Measurements from ENCODE around the gene NAT16. TPM values are rescaled to one million over a fixed set of nuclear protein-coding genes. Genes with fewer than 3 reads are reported as not detected.
"Not testable (repeated sequence)": the region's sequence is repeated elsewhere in the genome, so short reads cannot be mapped to it uniquely, and the experiment has no call there.

The NAT16 gene
- total RNA-seq, 6 experiments from 2014 or later, result not detected

DNA sequence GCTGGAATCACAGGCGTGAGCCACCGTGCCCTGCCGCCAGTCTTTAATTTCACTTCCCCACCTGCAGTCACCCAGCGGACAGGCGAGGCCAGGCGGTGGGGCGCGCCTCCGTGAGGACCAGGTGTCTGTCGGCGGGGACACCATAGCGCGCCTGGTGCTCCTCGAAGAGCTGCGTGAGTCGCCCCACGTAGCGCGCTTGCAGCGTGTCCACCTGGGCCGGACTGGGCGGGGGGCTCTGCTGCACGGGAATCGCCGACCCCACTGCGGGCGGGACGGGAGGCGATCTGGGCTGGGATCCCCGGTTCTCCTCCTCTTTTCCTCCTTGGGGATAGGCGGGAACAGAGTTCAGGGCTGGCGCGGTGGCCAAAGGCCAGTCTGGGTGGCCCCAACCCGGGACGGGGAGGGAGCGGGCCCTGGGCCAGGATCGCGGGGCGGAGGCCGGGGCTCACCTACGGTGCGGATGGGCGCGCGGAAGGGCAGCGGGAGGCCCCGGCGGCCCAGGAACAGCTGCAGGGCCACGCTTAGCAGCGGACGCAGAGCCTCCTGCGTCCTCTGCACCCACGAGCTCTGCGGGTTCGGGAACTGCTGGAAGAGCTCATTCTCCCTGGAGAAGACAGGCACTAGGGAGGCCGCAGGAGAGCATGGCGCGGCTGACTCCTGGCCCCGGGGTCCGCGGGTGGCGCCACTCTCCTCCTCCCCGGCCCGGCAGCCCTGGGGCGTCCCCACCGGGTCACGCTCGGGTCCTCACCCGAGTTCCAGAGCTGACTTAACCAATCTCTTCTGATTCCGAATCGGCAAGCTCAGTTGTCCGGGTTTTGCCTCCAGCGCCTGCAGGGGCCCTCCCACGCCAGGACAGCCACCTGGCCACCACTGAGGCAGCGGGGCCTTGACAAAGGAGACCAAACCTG, 21.9 kb upstream of the NAT16 start:
- Mint-ChIP-seq H3K4me1 (ENCODE audit: low read depth) (no peaks in the 10 kb centered on the region), H3K36me3 (ENCODE audit: low read depth) (no peaks in the 10 kb centered on the region), H3K4me3 (no peak overlapping the region), H3K9me3 (no peaks in the 10 kb centered on the region), H3K27ac (no peak overlapping the region), H3K27me3 (ENCODE audit: insufficient read depth) (peaks cover 18% of the 10 kb centered on the region)
- DNase-seq, result no peak
- TF ChIP-seq, protein P1, sequence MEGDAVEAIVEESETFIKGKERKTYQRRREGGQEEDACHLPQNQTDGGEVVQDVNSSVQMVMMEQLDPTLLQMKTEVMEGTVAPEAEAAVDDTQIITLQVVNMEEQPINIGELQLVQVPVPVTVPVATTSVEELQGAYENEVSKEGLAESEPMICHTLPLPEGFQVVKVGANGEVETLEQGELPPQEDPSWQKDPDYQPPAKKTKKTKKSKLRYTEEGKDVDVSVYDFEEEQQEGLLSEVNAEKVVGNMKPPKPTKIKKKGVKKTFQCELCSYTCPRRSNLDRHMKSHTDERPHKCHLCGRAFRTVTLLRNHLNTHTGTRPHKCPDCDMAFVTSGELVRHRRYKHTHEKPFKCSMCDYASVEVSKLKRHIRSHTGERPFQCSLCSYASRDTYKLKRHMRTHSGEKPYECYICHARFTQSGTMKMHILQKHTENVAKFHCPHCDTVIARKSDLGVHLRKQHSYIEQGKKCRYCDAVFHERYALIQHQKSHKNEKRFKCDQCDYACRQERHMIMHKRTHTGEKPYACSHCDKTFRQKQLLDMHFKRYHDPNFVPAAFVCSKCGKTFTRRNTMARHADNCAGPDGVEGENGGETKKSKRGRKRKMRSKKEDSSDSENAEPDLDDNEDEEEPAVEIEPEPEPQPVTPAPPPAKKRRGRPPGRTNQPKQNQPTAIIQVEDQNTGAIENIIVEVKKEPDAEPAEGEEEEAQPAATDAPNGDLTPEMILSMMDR (IDR thresholded peaks at IDR 0.05), result no peak

DNA sequence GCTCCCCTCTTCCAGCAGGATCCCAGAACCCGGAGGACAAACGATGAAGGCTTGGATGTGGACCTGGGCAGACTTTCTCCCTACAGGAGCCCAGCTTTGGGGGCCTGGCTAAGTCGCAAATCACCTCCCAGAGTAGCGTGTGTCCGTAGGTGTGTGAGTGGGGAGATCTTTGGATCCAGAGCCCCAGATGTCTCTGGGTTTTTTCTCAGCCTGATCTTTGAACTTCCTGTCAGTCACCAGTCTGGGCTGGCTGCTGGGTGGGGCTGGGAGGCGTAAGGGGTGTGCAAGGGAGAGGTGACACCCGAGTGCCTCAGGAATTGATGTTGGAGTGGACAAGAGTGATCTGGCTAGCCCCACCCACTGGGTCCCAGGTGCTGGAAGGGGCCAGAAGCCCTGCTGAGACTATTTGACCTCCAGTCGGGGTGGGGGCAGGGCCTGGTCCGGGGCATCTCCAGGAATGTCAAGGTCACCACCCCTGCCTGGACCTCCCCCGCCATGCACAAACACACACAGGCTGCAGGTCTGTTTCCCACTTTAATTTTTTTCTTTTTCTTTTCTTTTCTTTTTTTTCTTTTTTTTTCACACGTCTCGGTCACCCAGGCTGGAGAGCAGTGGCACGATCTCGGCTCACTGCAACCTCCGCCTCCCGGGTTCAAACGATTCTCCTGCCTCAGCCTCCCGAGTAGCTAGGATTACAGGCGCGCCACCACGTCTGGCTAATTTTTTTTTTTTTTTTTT, 20.9 kb upstream of the NAT16 start, which contains the start of gene MOGAT3:
MOGAT3 (minus strand) TSS at position 175 of the 738 bp plus-strand sequence. CDS start 182 bp downstream, outside the sequence.
- TF ChIP-seq, protein P1 (IDR thresholded peaks at IDR 0.05), result no peak
- DNase-seq, result no peak
- no peak within 1 kb of the TSS for H3K4me3 Mint-ChIP-seq
- no peaks in the 10 kb centered on the region for H3K9me3 Mint-ChIP-seq
- no peaks in the 10 kb centered on the region for H3K36me3 Mint-ChIP-seq (ENCODE audit: low read depth)
- no peak within 1 kb of the TSS for H3K27ac Mint-ChIP-seq
- H3K27me3 Mint-ChIP-seq (ENCODE audit: insufficient read depth), result peaks cover 18% of the 10 kb centered on the region
- H3K4me1 Mint-ChIP-seq (ENCODE audit: low read depth), result no peaks in the 10 kb centered on the region

DNA sequence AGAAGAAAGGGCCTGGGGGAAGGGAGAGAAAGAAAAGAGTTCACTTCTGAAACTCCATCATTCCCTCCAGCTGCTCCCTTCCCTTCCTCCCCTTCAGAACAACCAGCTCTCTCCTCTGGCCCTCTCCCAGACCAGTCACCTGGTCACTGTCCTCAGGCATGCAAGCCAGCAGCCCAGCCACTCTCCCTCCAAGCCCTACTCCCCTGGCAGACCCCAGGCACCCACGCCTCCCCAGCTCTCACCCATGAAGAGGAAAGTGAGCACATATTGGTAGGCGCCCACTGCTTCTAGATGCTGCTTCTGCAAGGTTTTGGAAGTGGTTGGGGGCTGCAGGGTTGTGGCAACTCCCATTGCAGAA, 20.4 kb upstream of the NAT16 start:
- peaks cover 23% of the 10 kb centered on the region for H3K27me3 Mint-ChIP-seq (ENCODE audit: insufficient read depth)
- no peak overlapping the region for H3K27ac Mint-ChIP-seq
- TF ChIP-seq, protein P1 (IDR thresholded peaks at IDR 0.05), result no peak
- H3K4me1 Mint-ChIP-seq (ENCODE audit: low read depth), result no peaks in the 10 kb centered on the region
- no peaks in the 10 kb centered on the region for H3K36me3 Mint-ChIP-seq (ENCODE audit: low read depth)
- H3K4me3 Mint-ChIP-seq, result no peak overlapping the region
- H3K9me3 Mint-ChIP-seq, result no peaks in the 10 kb centered on the region
- DNase-seq, result no peak

DNA sequence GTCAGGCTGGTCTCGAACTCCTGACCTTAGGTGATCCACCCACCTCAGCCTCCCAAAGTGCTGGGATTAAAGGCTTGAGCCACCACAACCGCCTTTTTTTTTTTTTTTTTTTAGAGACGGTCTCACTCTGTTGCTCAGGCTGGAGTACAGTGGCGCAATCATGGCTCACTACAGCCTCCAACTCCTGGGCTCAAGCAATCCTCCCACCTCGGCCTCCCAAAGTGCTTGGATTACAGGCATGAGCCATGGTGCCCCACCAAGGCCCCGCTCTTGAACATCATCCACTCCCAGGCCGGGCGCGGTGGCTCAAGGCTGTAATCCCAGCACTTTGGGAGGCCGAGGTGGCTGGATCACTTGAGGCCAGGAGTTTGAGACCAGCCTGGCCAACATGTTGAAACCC, 19.4 kb upstream of the NAT16 start:
- not testable (repeated sequence) for H3K4me3 Mint-ChIP-seq; H3K36me3 Mint-ChIP-seq (ENCODE audit: low read depth); DNase-seq; H3K4me1 Mint-ChIP-seq (ENCODE audit: low read depth); H3K27ac Mint-ChIP-seq; H3K9me3 Mint-ChIP-seq
- peaks cover 30% of the 10 kb centered on the region for H3K27me3 Mint-ChIP-seq (ENCODE audit: insufficient read depth)

DNA sequence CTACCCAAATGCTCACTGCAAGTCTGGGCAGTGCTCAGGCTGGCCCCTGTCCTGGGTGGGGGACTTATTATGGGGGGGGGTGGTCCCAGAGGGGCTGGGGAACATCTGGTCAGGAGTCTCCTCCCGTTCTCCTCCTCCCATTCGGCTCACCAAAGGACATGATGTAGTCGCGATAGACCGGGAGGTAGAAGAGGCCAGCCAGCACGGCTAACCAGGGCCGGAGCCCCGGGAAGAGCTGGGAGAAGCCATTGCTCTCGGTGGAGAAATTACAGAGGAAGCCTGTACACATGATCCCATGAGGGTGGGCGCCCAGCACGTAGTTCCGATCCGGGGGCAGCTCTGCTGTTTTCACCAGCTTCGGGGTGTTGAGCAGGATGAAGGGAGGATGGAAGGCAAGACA, 18.4 kb upstream of the NAT16 start:
- DNase-seq, result no peak
- Mint-ChIP-seq H3K9me3 (no peaks in the 10 kb centered on the region), H3K27ac (no peak overlapping the region), H3K4me3 (no peak overlapping the region), H3K4me1 (ENCODE audit: low read depth) (no peaks in the 10 kb centered on the region), H3K36me3 (ENCODE audit: low read depth) (no peaks in the 10 kb centered on the region), H3K27me3 (ENCODE audit: insufficient read depth) (peaks cover 31% of the 10 kb centered on the region)
- TF ChIP-seq, protein P1 (IDR thresholded peaks at IDR 0.05), result no peak

DNA sequence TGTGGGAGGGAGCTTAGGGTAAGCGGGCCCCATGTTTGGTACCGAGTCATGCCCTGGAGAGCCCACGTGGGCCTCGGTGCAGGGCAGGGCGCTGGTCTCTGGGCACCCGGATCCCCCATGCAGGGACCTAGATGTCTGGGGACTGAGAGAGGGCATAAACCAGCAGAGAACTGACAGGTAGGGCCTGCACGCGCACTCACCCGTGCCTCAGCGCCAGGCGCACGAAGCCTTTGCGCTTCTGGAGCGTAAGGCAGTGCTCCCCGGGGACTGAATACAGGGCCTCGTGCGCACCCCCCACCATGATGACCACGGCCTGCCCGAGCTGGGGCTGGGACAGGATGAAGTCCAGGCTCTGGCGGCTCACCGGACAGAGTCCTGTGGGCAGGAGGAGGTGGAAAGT, 17.9 kb upstream of the NAT16 start:
- Mint-ChIP-seq H3K27ac (no peak overlapping the region), H3K4me3 (no peak overlapping the region)

More for the DNA sequence above, 17.9 kb upstream of the NAT16 start:
- H3K4me1 Mint-ChIP-seq (ENCODE audit: low read depth), result no peaks in the 10 kb centered on the region
- no peaks in the 10 kb centered on the region for H3K36me3 Mint-ChIP-seq (ENCODE audit: low read depth)
- no peaks in the 10 kb centered on the region for H3K9me3 Mint-ChIP-seq
- no peak for DNase-seq
- TF ChIP-seq, protein P1 (IDR thresholded peaks at IDR 0.05), result no peak
- peaks cover 33% of the 10 kb centered on the region for H3K27me3 Mint-ChIP-seq (ENCODE audit: insufficient read depth)

Measured in HFFc6 (cell line).